Measurements from ENCODE around the gene CCDC13.

GRCh38 chr3:42743204-42743995 lies 29.7 kb downstream of the CCDC13 start:
- TF ChIP-seq CTCF (IDR thresholded peaks at IDR 0.05) (no peak), MAX (IDR thresholded peaks at IDR 0.05) (no peak), POLR2AphosphoS2 (conservative IDR thresholded peaks at IDR 0.05; ENCODE audit: low read length) (no peak), POLR2A (IDR thresholded peaks at IDR 0.05; ENCODE audit: low read length) (no peak), BCL3 (IDR thresholded peaks at IDR 0.05) (no peak), ZNF302 (CRISPR knock-in tag; IDR thresholded peaks at IDR 0.05) (no peak)

Measured in A549 (cell line).